AML-193 (cell line): ENCODE measurements around the gene SLC35B2.

Source experiments
- DNase-seq, 2 experiments: peaks; one replicate each; lab custom pipeline; 2025; lab: John Stamatoyannopoulos, UW

The SLC35B2 gene

DNA sequence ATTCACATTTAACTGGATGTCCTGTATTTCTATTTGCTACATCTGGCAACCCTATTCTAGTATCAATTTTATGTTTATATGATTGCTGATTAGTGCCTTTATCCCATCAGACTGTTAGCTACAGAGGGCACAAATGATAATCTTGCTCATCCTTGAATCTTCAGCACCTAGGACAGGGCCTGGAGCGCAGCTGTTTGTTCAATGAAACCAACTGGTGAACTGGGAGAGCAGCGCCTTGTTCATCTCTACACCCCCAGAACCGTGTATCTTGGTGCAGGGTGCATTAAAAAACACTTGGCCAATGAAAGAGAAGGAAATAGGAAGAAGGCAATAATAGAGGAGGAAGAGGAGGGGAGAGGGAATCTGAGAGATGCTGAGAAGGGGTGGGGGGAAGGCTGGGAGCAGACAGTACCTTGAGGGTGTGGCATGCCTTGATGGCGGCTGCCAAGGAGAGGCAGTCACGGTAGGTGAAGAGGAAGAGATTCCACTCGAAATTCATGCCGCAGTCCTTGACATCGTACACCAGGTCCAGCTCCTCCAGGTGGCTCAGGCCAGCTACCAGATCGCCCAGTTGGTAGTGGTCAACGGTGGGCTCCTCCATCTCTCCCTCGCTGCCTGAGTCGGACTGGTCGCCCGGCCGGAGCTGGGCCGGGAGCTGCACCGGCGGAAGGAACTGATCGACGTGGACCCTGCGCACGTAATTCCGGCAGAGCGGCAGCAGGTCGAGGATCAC is 28.4 kb upstream of the SLC35B2 start:
- peak in 1 of 2 experiments; percentile 49 for DNase-seq

- no peak for DNase-seq
Measured at GRCh38 chr6:44284867-44285266, 27.5 kb upstream of the SLC35B2 start.

DNA sequence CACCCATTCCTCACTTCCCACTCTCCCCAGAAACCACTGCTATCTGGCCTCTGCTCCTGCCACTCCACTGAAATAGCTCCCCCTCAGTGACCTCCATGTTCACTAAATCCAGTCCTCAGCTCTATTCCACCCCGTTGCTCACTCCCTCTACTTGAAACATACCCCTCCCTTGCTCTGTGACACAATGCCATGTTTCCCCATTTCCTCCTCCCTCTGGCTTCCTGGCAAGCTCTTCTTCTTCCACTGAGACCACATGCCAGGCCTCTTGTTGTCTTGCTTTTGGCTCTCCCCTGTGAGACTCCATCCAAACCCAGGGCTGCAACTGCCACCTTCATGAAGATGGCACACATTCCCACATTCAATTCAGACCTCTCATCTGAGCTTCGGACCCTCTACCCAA is 26.8 kb upstream of the SLC35B2 start:
- peak; percentile 76 to 89 for DNase-seq

DNA sequence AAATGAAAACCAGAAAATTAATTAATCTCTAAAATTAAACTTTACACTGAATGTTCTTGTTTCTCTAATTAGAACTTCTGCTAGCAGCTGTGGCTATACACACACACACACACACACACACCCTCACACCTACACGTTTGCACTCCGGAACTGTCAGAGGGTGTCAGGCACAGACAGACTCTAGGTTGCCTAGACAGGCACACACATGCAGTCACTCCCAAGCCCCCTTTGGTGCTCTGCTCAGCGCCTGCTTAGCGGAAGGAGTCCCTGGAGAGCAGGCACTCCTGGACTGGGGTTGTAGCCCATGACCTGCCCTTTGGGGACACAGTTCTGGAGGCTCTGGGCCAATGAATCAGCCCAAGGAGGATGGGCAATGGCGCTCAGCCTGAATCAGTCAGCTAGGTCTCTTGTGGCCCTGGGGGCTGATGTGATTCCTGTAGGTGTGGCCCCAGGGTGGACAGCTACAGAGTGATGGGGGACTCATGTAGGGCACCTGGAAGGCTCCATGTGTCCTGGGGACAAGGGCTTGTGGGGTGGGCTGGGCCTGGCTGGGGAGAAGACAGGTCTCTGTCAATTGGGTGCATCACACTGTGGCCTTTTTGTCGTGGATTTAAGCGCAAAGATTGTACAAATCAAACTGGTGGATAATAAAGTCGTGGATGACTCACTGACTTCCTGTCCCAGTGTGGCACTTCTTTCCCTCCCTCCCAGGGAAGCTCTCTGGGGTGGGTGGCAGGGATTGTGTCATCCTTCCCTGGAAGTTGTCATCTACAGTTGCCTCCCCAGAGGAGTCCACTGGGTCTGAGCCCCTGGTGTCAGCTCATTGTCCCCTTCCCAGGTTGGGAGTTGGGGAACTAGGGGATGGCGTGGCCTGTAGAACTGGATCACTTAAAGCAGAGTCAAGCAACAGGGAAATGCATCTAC is 21.7 kb upstream of the SLC35B2 start:
- no peak for DNase-seq

- DNase-seq, result no peak
Measured at GRCh38 chr6:44278315-44278714, 21.0 kb upstream of the SLC35B2 start.

- DNase-seq, result no peak
Measured at GRCh38 chr6:44277763-44278162, 20.4 kb upstream of the SLC35B2 start.

GRCh38 chr6:44276667-44277640 is 19.6 kb upstream of the SLC35B2 start:
- no peak for DNase-seq

DNA sequence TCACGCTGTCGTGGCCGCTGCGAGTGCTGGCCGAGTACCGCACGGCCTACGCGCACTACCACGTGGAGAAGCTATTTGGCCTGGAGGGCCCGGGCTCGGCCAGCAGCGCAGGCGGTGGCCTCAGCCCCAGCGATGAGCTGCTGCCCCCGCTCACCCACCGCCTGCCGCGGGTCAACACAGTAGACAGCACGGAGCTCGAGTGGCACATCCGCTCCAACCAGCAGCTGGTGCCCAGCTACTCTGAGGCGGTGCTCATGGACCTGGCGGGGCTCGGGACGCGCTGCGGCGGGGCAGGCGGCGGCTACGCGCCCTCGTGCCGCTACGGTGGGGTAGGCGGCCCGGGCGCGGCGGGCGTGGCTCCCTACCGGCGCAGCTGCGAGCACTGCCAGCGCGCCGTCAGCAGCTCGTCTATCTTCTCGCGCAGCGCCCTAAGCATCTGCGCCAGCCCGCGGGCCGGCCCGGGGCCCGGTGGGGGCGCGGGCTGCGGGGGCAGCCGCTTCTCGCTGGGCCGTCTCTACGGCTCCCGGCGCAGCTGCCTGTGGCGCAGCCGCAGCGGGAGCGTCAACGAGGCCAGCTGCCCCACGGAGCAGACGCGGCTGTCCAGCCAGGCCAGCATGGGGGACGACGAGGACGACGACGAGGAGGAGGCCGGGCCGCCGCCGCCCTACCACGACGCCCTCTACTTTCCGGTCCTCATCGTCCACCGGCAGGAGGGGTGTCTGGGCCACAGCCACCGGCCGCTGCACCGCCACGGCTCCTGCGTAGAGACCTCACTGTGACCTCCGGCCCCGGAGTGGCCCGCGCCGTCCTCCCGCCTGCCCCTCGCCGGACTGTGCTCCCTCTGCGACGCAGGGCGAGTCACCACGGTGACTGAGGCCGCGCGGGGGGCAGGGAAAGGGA is 18.7 kb upstream of the SLC35B2 start:
- no peak for DNase-seq

DNA sequence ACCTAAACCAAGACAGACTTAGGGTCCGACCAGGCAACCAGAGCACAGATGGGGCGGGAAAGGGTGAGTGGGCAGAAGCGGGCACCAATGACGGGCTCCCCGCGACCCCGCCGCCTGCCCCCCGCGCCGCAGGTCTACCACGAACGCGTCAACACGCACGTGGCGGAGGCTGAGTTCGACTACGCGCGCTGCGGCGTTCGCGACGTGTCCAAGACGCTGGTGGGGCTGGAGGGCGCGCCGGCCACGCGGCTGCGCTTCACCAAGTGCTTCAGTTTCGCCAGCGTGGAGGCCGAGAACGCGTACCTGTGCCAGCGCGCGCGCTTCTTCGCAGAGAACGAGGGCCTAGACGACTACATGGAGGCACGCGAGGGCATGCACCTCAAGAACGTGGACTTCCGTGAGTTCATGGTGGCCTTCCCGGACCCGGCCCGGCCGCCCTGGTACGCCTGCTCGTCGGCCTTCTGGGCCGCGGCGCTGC is 18.0 kb upstream of the SLC35B2 start:
- no peak for DNase-seq

DNA sequence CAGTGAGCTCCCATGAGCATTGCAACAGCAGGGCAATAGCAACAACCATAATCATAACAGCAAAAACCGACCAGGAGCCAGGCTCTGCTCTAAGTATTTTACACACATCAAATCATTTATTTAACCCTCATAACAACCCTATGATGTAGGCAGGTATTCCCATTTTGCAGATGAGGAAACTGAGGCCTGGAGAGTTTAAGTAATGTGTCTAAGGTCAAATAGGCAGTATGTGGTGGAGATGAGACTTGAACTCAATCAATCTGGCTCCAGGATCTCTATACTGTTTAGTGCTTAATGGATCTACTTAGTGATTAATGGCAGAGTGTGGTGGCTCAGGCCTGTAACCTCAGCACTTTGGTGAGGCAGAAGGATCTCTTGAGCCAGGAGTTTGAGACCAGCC is 16.3 kb upstream of the SLC35B2 start:
- no peak for DNase-seq

DNA sequence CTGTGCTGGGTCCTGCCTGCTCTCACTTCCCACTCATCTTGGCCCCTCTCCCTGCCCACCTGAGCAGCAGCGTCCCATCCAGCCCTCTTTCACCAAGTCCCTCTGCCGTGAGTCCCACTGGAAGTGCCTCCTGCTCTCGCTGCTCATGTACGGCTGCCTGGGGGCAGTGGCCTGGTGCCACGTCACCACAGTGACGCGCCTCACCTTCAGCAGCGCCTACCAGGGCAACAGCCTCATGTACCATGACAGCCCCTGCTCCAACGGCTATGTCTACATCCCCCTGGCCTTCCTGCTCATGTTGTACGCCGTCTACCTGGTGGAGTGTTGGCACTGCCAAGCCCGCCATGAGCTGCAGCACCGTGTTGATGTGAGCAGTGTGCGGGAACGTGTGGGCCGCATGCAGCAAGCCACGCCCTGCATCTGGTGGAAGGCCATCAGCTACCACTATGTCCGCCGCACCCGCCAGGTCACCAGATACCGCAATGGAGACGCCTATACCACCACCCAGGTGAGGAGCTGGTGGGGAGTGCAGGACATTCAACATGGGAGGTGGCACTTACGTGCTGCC is 15.8 kb upstream of the SLC35B2 start:
- no peak for DNase-seq

DNA sequence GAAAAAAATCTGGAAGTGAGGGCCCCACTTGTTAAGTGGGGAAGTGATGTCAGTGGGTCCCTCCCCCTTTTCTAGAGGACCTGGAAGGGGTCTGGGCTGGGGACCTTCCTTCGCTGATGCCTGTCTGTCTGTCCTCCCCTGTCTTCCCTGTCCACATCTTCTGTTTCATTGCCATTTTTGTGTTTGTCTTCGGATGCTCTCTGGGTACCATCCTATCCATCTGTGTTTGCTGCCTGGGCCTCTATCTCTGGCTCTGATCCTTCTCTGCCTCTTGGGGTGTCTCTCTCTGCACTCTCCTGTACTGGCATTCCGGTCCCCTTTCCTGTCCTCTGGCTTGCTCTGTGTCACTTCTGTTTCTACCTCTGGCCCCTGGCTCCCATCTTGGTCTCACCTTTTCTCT is 15.2 kb upstream of the SLC35B2 start:
- no peak for DNase-seq

DNA sequence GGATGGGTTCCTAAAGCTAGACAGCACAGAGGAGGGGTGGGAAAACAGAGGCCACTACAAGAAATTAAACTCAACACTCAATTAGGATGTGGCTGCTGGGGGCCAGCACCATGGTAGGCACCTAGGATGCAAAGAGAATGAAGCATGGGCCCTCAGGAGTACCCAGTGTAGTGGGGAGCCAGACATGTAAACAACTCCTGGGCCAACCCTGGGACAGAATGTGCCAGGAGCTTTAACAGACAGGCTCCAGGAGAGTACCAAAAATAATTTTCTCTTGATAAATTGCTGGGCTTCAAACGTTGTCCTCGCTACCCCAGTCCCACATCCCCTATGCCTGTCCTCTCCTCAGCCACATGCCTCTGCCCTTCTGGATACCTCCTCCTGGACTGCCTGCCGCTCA is 14.6 kb upstream of the SLC35B2 start:
- no peak for DNase-seq

- no peak for DNase-seq
Measured at GRCh38 chr6:44271406-44271723, 14.0 kb upstream of the SLC35B2 start.

- no peak for DNase-seq
Measured at GRCh38 chr6:44270526-44271405, 13.4 kb upstream of the SLC35B2 start.

- DNase-seq, result no peak
Measured at GRCh38 chr6:44269921-44270525, 12.7 kb upstream of the SLC35B2 start, which contains the start of gene TMEM151B. Gene TMEM151B, plus strand, starts transcription at chr6:44270450. Its CDS starts 293 bp downstream, at chr6:44270743.

DNA sequence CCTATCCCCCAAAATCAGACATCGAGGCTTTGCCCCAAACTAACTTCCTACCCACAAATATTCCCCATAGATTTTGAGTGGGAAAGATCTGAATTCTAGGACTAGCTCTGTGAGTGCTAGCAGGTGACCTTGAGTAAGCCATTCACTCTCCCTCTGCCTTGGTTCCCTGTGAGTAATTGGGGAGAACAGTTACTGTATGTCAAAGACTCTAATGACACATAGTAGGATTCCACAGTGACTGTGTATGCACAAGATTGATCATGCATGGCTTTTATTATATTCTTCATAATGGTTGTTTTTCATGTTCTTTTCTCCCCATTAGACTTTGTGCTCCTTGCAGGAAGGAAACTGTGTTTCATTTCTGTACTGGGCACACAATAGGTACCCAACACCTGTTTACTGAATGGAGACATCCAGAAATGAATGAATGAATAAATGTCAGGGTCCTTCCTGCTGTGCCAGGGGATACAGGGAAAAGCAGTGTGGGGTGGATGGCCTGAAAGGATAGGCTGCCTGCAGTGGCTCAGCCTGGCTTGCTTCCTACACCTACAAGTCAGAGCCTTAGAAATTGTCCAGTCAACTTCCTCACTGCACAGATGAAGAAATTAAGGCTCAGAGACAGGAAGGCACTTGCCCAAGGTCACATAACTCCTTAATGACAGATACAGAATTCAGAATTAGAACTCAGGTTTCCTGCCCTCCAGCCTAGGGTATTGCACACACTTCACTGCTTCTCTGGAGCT is 12.0 kb upstream of the SLC35B2 start:
- DNase-seq, result peak; percentile 48 to 64

GRCh38 chr6:44268095-44268628 is 10.8 kb upstream of the SLC35B2 start:
- DNase-seq, result peak; percentile 32 to 44
